Breast epithelium (tissue), 4 donors: Measurements from ENCODE around the gene PRMT1. TPM values are rescaled to one million over a fixed set of nuclear protein-coding genes. Genes with fewer than 3 reads are reported as not detected.

Experiments used
- DNase-seq, 2 donors: peaks; one replicate each; pipeline ENCODE4 v3.0.0-alpha.2; 2019; ENCODE audit warnings: low spot score in 2 of 2
- H3K27ac ChIP-seq, 2 donors: fragments of 200-600 bp; sonication (generic) in 1 of 2; one replicate each; pipeline ENCODE4 v1.5.1; 2016 to 2019; ENCODE audit warnings: mild to moderate bottlenecking in 1 of 2
- H3K27me3 ChIP-seq, 2 donors: fragments of 200-600 bp; sonication (generic) in 1 of 2; one replicate each; pipeline versions ENCODE4 v1.5.1 to v1.6.0; 2017 to 2019; ENCODE audit warnings: control low read depth in 1 of 2, mild to moderate bottlenecking in 1 of 2
- H3K36me3 ChIP-seq: fragments of 200-600 bp; one replicate; pipeline ENCODE4 v1.5.1; 2019
- H3K4me1 ChIP-seq, 2 donors: fragments of 200-600 bp; sonication (generic); one replicate each; pipeline ENCODE4 v1.5.1; 2016 to 2019; ENCODE audit warnings: control low read depth in 1 of 2
- H3K4me3 ChIP-seq, 3 donors: fragments of 200-600 bp; sonication (generic); 1 replicate in 2 of 3; 2 replicates in 1 of 3; pipeline ENCODE4 v1.5.1; 2016 to 2019; ENCODE audit warnings: mild to moderate bottlenecking in 3 of 3, moderate library complexity in 2 of 3
- H3K9me3 ChIP-seq, 2 donors: fragments of 200-600 bp; sonication (generic) in 1 of 2; one replicate each; pipeline ENCODE4 v1.5.1; 2016 to 2019; ENCODE audit warnings: control low read depth in 1 of 2
- CTCF ChIP-seq, 3 donors: fragments of 450-650 bp; IDR thresholded peaks; one replicate each; pipeline ENCODE4 v1.5.1; 2016 to 2017; ENCODE audit warnings: antibody characterized with exemption in 3 of 3, mild to moderate bottlenecking in 3 of 3, moderate library complexity in 3 of 3
- POLR2A ChIP-seq: fragments of 450-650 bp; IDR thresholded peaks from one replicate; pipeline ENCODE4 v1.6.1; 2016; ENCODE audit warnings: antibody characterized with exemption, mild to moderate bottlenecking, moderate library complexity
- POLR2AphosphoS5 ChIP-seq, 3 donors: sonication (generic); formaldehyde crosslinking; IDR thresholded peaks; one replicate each; pipeline ENCODE4 v1.6.1; 2017; ENCODE audit warnings: antibody characterized with exemption in 3 of 3
- intact Hi-C: fragments of 100-400 bp; cut with DNase I; formaldehyde crosslinking; loops from one replicate; pipeline ENCODE4 v1.15.1; 2023; ENCODE audit warnings: low total_unique reads
- total RNA-seq, 3 donors: library from RNA; depleted of rRNA; stranded (reverse); fragments of >200 nt; gene quantifications; one replicate each; pipeline ENCODE4 v1.1.0, GENCODE V29; 2016

Gene PRMT1
- total RNA-seq, 3 donors from 2014 or later = 137 to 227 (median 154) TPM

DNA sequence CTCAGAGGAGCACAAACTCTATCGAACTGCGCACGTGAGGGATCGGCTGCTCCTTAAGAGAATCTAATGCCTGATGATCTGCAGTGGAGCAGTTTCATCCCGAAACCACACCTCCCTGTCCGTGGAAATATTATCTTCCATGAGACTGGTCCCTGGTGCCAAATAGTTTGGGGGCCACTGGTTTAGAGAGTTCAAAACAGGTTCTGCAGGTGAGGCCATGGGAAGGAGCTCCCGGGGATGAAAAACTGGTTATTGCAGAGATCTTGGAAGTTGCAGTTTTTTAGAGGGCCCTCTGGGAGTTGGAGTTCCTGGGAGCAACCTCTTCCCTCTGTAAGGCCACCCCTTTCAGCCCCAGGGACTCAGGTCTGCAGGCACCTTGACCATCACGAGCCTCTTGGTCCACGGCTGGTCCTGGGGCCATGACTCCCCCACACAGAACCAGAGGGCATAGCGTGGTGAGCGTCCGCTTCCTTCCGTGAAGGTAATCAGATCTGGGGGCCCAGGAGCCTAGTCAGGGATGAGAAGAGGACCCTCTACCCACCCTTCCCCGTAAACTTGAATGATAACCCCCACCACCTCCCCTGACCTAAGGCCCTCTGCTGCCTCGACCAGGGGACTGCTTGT is 16.6 kb upstream of the PRMT1 start:
- Histone ChIP-seq H3K9me3 (no peaks in the 10 kb centered on the region), H3K27ac (no peak overlapping the region), H3K27me3 (no peaks in the 10 kb centered on the region), H3K36me3 (no peaks in the 10 kb centered on the region), H3K4me1 (peaks cover 0 to 3% of the 10 kb centered on the region in 2 donors), H3K4me3 (no peak overlapping the region)
- TF ChIP-seq POLR2A = no peak
- no peak for TF ChIP-seq POLR2AphosphoS5 (IDR thresholded peaks at IDR 0.05)
- intact Hi-C loops = loop anchor here (10.0 kb wide), 1 partner anchor 166 kb away; the partner anchor contains the start of gene RPS11
- DNase-seq = no peak

GRCh38 chr19:49662011-49662410 is 15.1 kb upstream of the PRMT1 start:
- no peak for DNase-seq
- peaks cover 6 to 7% of the 10 kb centered on the region in 2 donors for H3K4me1 ChIP-seq
- H3K27ac ChIP-seq = no peak overlapping the region
- intact Hi-C loops = loop anchor here (10.0 kb wide), 1 partner anchor 167 kb away; the partner anchor contains the start of gene RPS11
- H3K9me3 ChIP-seq = no peaks in the 10 kb centered on the region
- H3K4me3 ChIP-seq = no peak overlapping the region
- no peak for TF ChIP-seq POLR2AphosphoS5 (IDR thresholded peaks at IDR 0.05)
- TF ChIP-seq POLR2A = no peak
- TF ChIP-seq CTCF (IDR thresholded peaks at IDR 0.05) = no peak
- H3K27me3 ChIP-seq = no peaks in the 10 kb centered on the region
- H3K36me3 ChIP-seq = no peaks in the 10 kb centered on the region

- no peak overlapping the region for H3K4me3 ChIP-seq
- no peak overlapping the region for H3K27ac ChIP-seq
- peaks cover 6 to 7% of the 10 kb centered on the region in 2 donors for H3K4me1 ChIP-seq
- intact Hi-C loops = loop anchor here (10.0 kb wide), 1 partner anchor 168 kb away; the partner anchor contains the start of gene RPS11
- H3K9me3 ChIP-seq = no peaks in the 10 kb centered on the region
- DNase-seq = no peak
- H3K36me3 ChIP-seq = no peaks in the 10 kb centered on the region
- TF ChIP-seq CTCF (IDR thresholded peaks at IDR 0.05) (no peak), POLR2A (no peak), POLR2AphosphoS5 (IDR thresholded peaks at IDR 0.05) (no peak)
- no peaks in the 10 kb centered on the region for H3K27me3 ChIP-seq
These were observed 13.8 kb upstream of the PRMT1 start for GRCh38 chr19:49663224-49663623.

- Histone ChIP-seq H3K36me3 (no peaks in the 10 kb centered on the region), H3K4me1 (peaks cover 6 to 7% of the 10 kb centered on the region in 2 donors), H3K27ac (peak overlapping the region; percentile 88 to 93), H3K9me3 (no peaks in the 10 kb centered on the region), H3K27me3 (no peaks in the 10 kb centered on the region), H3K4me3 (peak overlapping the region; percentile 70 to 79 (median 77))
- intact Hi-C loops = loop anchor here (10.0 kb wide), 1 partner anchor 170 kb away; the partner anchor contains the start of gene RPS11
- peak; percentile 85 to 93 for DNase-seq
- peak; percentile 52 to 60 (median 55) for TF ChIP-seq POLR2AphosphoS5 (IDR thresholded peaks at IDR 0.05)
- TF ChIP-seq POLR2A = peak; percentile 36
- peak in 2 of 3 donors; percentile 36 to 55 for TF ChIP-seq CTCF (IDR thresholded peaks at IDR 0.05)
These were observed 12.7 kb upstream of the PRMT1 start for GRCh38 chr19:49664171-49665035.

GRCh38 chr19:49665036-49665350 is 12.1 kb upstream of the PRMT1 start:
- peaks cover 6 to 7% of the 10 kb centered on the region in 2 donors for H3K4me1 ChIP-seq
- intact Hi-C loops = loop anchor here (10.0 kb wide), 1 partner anchor 170 kb away; the partner anchor contains the start of gene RPS11
- no peaks in the 10 kb centered on the region for H3K9me3 ChIP-seq
- TF ChIP-seq POLR2A (no peak), POLR2AphosphoS5 (IDR thresholded peaks at IDR 0.05) (no peak), CTCF (IDR thresholded peaks at IDR 0.05) (no peak)
- no peaks in the 10 kb centered on the region for H3K36me3 ChIP-seq
- no peaks in the 10 kb centered on the region for H3K27me3 ChIP-seq
- DNase-seq = no peak
- peak overlapping the region; percentile 88 to 93 for H3K27ac ChIP-seq
- peak overlapping the region; percentile 70 to 79 (median 77) for H3K4me3 ChIP-seq
